LNCAP (cell line): ENCODE data around the gene CDKN2AIP.

Source experiments
- TF ChIP-seq, protein P1 (sequence below): fragments of 450-650 bp; IDR thresholded peaks from 2 replicates; pipeline ENCODE4 v1.5.1; 2017; ENCODE audit warnings: mild to moderate bottlenecking

Gene CDKN2AIP

GRCh38 chr4:183443655-183444213, 702 bp upstream of the CDKN2AIP start:
- TF ChIP-seq, protein P1, sequence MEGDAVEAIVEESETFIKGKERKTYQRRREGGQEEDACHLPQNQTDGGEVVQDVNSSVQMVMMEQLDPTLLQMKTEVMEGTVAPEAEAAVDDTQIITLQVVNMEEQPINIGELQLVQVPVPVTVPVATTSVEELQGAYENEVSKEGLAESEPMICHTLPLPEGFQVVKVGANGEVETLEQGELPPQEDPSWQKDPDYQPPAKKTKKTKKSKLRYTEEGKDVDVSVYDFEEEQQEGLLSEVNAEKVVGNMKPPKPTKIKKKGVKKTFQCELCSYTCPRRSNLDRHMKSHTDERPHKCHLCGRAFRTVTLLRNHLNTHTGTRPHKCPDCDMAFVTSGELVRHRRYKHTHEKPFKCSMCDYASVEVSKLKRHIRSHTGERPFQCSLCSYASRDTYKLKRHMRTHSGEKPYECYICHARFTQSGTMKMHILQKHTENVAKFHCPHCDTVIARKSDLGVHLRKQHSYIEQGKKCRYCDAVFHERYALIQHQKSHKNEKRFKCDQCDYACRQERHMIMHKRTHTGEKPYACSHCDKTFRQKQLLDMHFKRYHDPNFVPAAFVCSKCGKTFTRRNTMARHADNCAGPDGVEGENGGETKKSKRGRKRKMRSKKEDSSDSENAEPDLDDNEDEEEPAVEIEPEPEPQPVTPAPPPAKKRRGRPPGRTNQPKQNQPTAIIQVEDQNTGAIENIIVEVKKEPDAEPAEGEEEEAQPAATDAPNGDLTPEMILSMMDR: no peak

- TF ChIP-seq, protein P1: no peak
These were observed 627 bp downstream of the CDKN2AIP start for GRCh38 chr4:183445097-183445428.

- TF ChIP-seq, protein P1: no peak
These were observed 3.2 kb downstream of the CDKN2AIP start for GRCh38 chr4:183447646-183448045.

- TF ChIP-seq, protein P1: no peak
These were observed 4.0 kb downstream of the CDKN2AIP start for GRCh38 chr4:183448436-183448835.

- TF ChIP-seq, protein P1: no peak
These were observed 4.9 kb downstream of the CDKN2AIP start for GRCh38 chr4:183449193-183449882.

GRCh38 chr4:183450108-183450507, 5.7 kb downstream of the CDKN2AIP start:
- TF ChIP-seq, protein P1: no peak

- TF ChIP-seq, protein P1: no peak
These were observed 11.2 kb downstream of the CDKN2AIP start for GRCh38 chr4:183455431-183456195.
